Adrenal gland (tissue), 12 donors: ENCODE results near the gene CEL. TPM values are rescaled to one million over a fixed set of nuclear protein-coding genes. Genes with fewer than 3 reads are reported as not detected.

ENCODE experiments used
- DNase-seq, 7 donors: peaks; one replicate each; pipeline ENCODE4 v3.0.0-alpha.2; 2019 to 2020
- H3K27ac ChIP-seq, 5 donors: fragments of 200-600 bp; sonication (generic) in 4 of 5; 1 replicate in 3 of 5; 2 replicates in 2 of 5; pipeline versions ENCODE4 v1.5.1 to v1.8.0; 2016 to 2020; ENCODE audit warnings: mild to moderate bottlenecking in 1 of 5
- H3K27me3 ChIP-seq: fragments of 200-600 bp; 2 replicates; pipeline ENCODE4 v1.8.0; 2021
- H3K36me3 ChIP-seq, 2 donors: fragments of 200-600 bp; replicated peaks in 1 of 2; 1 replicate in 1 of 2; 2 replicates in 1 of 2; pipeline versions ENCODE4 v1.5.1 to v1.8.0; 2018 to 2022
- H3K4me1 ChIP-seq, 2 donors: fragments of 200-600 bp; replicated peaks in 1 of 2; 1 replicate in 1 of 2; 2 replicates in 1 of 2; pipeline versions ENCODE4 v1.5.1 to v1.8.0; 2018 to 2021
- H3K4me3 ChIP-seq, 4 donors: fragments of 200-600 bp; sonication (generic) in 3 of 4; one replicate each; pipeline ENCODE4 v1.5.1; 2016 to 2018
- H3K9me3 ChIP-seq, 3 donors: fragments of 200-600 bp; sonication (generic) in 1 of 3; replicated peaks in 1 of 3; 1 replicate in 2 of 3; 2 replicates in 1 of 3; pipeline versions ENCODE4 v1.5.1 to v1.8.0; 2016 to 2021
- POLR2A ChIP-seq, 2 donors: fragments of 450-650 bp; IDR thresholded peaks; one replicate each; pipeline ENCODE4 v1.6.1; 2017; ENCODE audit warnings: antibody characterized with exemption in 2 of 2, mild to moderate bottlenecking in 2 of 2, moderate library complexity in 1 of 2
- WGBS, 4 donors: extraction: QIAGEN DNeasy Blood & Tissue Kit in 2 of 4; methylation state at CpG; one replicate each; pipeline versions ENCODE4 v1.1.5 to v1.1.7; 2013 to 2017; 5-methylcytosine and 5-hydroxymethylcytosine counted together
- intact Hi-C, 2 donors: fragments of 100-400 bp; cut with DNase I; formaldehyde crosslinking; loops; one replicate each; pipeline versions ENCODE4 v1.14.1 to v1.15.0; 2022 to 2023
- polyA plus RNA-seq, 3 donors: library from polyadenylated mRNA; stranded (reverse); fragments of 200-250 nt in 2 of 3; fragments of 350-450 nt in 1 of 3; fragmentation: Illumina TruSeq in 1 of 3; extraction: RNeasy Lipid Tissue Mini Kit (QIAGEN cat#74804) in 1 of 3; gene quantifications; one replicate each; pipeline ENCODE4 v1.2.3, GENCODE V29; 2013 to 2014
- total RNA-seq, 9 donors: library from RNA; depleted of rRNA in 4 of 9; stranded (reverse); fragments of >200 nt in 4 of 9; fragments of 120-200 nt in 1 of 9; fragmentation: NEBNext Ultra II Directional in 1 of 9; extraction: Animal tissue kit (Norgen Biotek cat#: 25700) in 1 of 9; gene quantifications; one replicate each; pipeline versions ENCODE4 v1.1.0 to v1.2.4, GENCODE V29; 2013 to 2023
- TF ChIP-seq, protein P1 (sequence below), 6 experiments: fragments of 450-650 bp in 4 of 6; fragments of 200-600 bp in 2 of 6; sonication (generic) in 1 of 6; IDR thresholded peaks; 1 replicate in 5 of 6; 2 replicates in 1 of 6; pipeline versions ENCODE4 v1.5.1 to v1.8.0; 2016 to 2021; ENCODE audit warnings: antibody characterized with exemption in 6 of 6, mild to moderate bottlenecking in 2 of 6, moderate library complexity in 1 of 6
- donor health status: healthy with polysubstance abuse.
- donor health status: Bipolar disorder and iron deficiency.
- donor health status: DM: yes; HTN: yes; CAD: no.
- donor health status: DM: no; HTN: no; CAD: no.
- donor health status: DM: no; HTN: no; CAD: no.
- donor health status: DM: yes; HTN: yes; CAD: no.

Gene CEL
- total and polyA plus RNA-seq, 12 donors: 0.27 to 6.1 (median 2.1) TPM; not detected in 1

- no peak for TF ChIP-seq POLR2A (IDR thresholded peaks at IDR 0.05)
- TF ChIP-seq, protein P1, sequence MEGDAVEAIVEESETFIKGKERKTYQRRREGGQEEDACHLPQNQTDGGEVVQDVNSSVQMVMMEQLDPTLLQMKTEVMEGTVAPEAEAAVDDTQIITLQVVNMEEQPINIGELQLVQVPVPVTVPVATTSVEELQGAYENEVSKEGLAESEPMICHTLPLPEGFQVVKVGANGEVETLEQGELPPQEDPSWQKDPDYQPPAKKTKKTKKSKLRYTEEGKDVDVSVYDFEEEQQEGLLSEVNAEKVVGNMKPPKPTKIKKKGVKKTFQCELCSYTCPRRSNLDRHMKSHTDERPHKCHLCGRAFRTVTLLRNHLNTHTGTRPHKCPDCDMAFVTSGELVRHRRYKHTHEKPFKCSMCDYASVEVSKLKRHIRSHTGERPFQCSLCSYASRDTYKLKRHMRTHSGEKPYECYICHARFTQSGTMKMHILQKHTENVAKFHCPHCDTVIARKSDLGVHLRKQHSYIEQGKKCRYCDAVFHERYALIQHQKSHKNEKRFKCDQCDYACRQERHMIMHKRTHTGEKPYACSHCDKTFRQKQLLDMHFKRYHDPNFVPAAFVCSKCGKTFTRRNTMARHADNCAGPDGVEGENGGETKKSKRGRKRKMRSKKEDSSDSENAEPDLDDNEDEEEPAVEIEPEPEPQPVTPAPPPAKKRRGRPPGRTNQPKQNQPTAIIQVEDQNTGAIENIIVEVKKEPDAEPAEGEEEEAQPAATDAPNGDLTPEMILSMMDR (IDR thresholded peaks at IDR 0.05): no peak
- H3K4me3 ChIP-seq: no peak overlapping the region
- intact Hi-C loops: loop anchor here (5.0 to 10.0 kb wide), 3 partner anchors 51 to 101 kb away; no protein-coding TSS in a partner anchor
- 88 to 95% (median 92%) methylated on average over 6 of the region's 6 CpGs for WGBS, 4 donors
- H3K36me3 ChIP-seq: peaks cover 0 to 65% of the 10 kb centered on the region in 2 donors
- H3K27ac ChIP-seq: no peak overlapping the region
- no peaks in the 10 kb centered on the region for H3K9me3 ChIP-seq
- DNase-seq: no peak
- H3K27me3 ChIP-seq: no peaks in the 10 kb centered on the region
- H3K4me1 ChIP-seq: peaks cover 6 to 9% of the 10 kb centered on the region in 2 donors
Observed at GRCh38 chr9:133044125-133044524, 17.7 kb upstream of the CEL start.

- Histone ChIP-seq H3K4me3 (no peak overlapping the region), H3K27ac (no peak overlapping the region), H3K27me3 (no peaks in the 10 kb centered on the region), H3K36me3 (peaks cover 0 to 65% of the 10 kb centered on the region in 2 donors), H3K9me3 (no peaks in the 10 kb centered on the region), H3K4me1 (peaks cover 6 to 9% of the 10 kb centered on the region in 2 donors)
- 87 to 94% (median 92%) methylated on average over 10 to 11 of the region's 11 CpGs for WGBS, 4 donors
- no peak for DNase-seq
- intact Hi-C loops: loop anchor here (5.0 to 10.0 kb wide), 3 partner anchors 50 to 100 kb away; no protein-coding TSS in a partner anchor
- TF ChIP-seq, protein P1 (IDR thresholded peaks at IDR 0.05): no peak
- TF ChIP-seq POLR2A (IDR thresholded peaks at IDR 0.05): no peak
Observed at GRCh38 chr9:133044661-133045060, 17.1 kb upstream of the CEL start.

DNA sequence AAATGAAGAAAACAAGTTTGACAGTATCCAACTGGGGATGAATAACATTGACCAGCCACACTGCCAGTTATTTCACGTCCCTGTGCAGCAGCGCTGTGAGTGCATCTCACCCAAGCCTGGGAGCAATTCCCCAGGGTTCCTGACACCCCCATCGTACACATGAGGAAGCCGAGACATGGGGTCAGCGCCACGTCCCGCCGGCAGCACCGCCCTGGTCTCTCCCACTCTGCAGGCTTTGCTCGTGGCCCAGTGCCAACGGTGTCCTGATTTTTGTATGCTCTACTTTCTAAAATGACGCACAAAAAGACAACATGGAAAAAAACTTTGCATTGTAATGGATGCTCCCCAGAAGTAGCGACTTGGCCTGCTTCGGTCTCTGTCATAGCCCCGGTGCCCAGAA lies 16.6 kb upstream of the CEL start:
- Histone ChIP-seq H3K27ac (no peak overlapping the region), H3K4me1 (peaks cover 6 to 9% of the 10 kb centered on the region in 2 donors), H3K27me3 (no peaks in the 10 kb centered on the region), H3K36me3 (peaks cover 0 to 69% of the 10 kb centered on the region in 2 donors), H3K4me3 (no peak overlapping the region), H3K9me3 (no peaks in the 10 kb centered on the region)
- no peak for TF ChIP-seq POLR2A (IDR thresholded peaks at IDR 0.05)
- TF ChIP-seq, protein P1 (IDR thresholded peaks at IDR 0.05): no peak
- WGBS, 4 donors: 90 to 92% (median 91%) methylated on average over 15 of the region's 15 CpGs
- intact Hi-C loops: loop anchor here (10.0 kb wide), 2 partner anchors 50 to 100 kb away; no protein-coding TSS in a partner anchor
- DNase-seq: no peak

DNA sequence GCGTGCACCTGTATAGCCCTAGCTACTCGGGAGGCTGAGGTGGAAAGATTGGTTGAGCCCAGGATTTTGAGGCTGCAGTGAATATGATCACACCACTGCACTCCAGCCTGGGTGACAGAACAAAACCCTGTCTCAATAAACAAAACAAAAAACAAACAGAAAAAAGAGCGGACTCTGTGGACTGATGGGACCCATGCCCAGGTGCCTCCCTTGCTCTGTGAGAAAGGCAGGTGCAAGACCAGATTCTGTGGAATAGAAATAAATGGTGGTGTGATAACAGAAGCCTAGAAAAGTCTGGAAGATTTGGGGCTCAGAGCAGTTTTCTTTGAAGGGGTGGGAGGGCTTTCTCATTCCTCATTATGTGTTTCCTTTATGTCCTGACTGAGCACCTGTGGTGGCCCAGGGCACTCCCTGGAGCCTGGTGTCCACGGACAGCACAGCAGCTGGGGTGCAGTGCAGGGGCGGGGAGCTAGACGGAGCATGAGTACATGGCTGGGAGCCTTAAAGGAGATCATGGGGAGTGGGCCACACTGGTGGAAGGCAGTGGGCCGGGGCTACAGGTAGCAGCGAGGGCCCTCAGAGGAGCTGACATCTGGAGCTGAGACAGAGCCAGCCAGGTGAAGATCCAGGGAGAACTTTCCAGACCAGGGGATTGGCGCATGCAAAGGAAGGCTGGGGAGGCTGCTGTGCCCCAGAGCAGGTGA lies 15.4 kb upstream of the CEL start:
- H3K27me3 ChIP-seq: no peaks in the 10 kb centered on the region
- no peak for DNase-seq
- H3K27ac ChIP-seq: no peak overlapping the region
- H3K4me3 ChIP-seq: no peak overlapping the region
- intact Hi-C loops: loop anchor here (10.0 kb wide), 2 partner anchors 48 to 98 kb away; no protein-coding TSS in a partner anchor
- 97 to 99% (median 97%) methylated on average over 8 to 9 of the region's 9 CpGs for WGBS, 4 donors
- H3K4me1 ChIP-seq: peaks cover 6 to 9% of the 10 kb centered on the region in 2 donors
- H3K9me3 ChIP-seq: no peaks in the 10 kb centered on the region
- H3K36me3 ChIP-seq: peaks cover 0 to 80% of the 10 kb centered on the region in 2 donors
- TF ChIP-seq, protein P1 (IDR thresholded peaks at IDR 0.05): no peak
- TF ChIP-seq POLR2A (IDR thresholded peaks at IDR 0.05): no peak
